Thyroid gland (tissue), 4 donors: ENCODE measurements around the gene CDH4. TPM values are rescaled to one million over a fixed set of nuclear protein-coding genes. Genes with fewer than 3 reads are reported as not detected.

Experiments
- DNase-seq, 2 donors: peaks; one replicate each; pipeline ENCODE4 v3.0.0-alpha.2; 2019
- H3K27ac ChIP-seq, 3 donors: fragments of 200-600 bp; sonication (generic); 1 replicate in 2 of 3; 2 replicates in 1 of 3; pipeline ENCODE4 v1.5.1; 2016 to 2019; ENCODE audit warnings: mild to moderate bottlenecking in 1 of 3, moderate library complexity in 1 of 3
- H3K27me3 ChIP-seq: fragments of 200-600 bp; sonication (generic); one replicate; pipeline ENCODE4 v1.5.1; 2019
- H3K36me3 ChIP-seq, 2 donors: fragments of 200-600 bp; sonication (generic); one replicate each; pipeline ENCODE4 v1.5.1; 2016 to 2019
- H3K4me1 ChIP-seq, 2 donors: fragments of 200-600 bp; sonication (generic); one replicate each; pipeline ENCODE4 v1.5.1; 2017 to 2019
- H3K4me3 ChIP-seq, 3 donors: fragments of 200-600 bp; sonication (generic); replicated peaks in 1 of 3; 1 replicate in 2 of 3; 2 replicates in 1 of 3; pipeline ENCODE4 v1.5.1; 2016; ENCODE audit warnings: mild to moderate bottlenecking in 1 of 3
- H3K9me3 ChIP-seq: fragments of 200-600 bp; sonication (generic); one replicate; pipeline ENCODE4 v1.5.1; 2017
- POLR2A ChIP-seq, 2 donors: fragments of 450-650 bp; IDR thresholded peaks; one replicate each; pipeline ENCODE4 v1.6.1; 2017; ENCODE audit warnings: antibody characterized with exemption in 2 of 2, mild to moderate bottlenecking in 2 of 2, moderate library complexity in 1 of 2
- WGBS, 2 donors: methylation state at CpG; one replicate each; pipeline ENCODE4 v1.1.5; 2017; 5-methylcytosine and 5-hydroxymethylcytosine counted together
- intact Hi-C: fragments of 100-400 bp; cut with DNase I; formaldehyde crosslinking; loops from one replicate; pipeline ENCODE4 v1.15.1; 2023
- total RNA-seq, 4 donors: library from RNA; depleted of rRNA; stranded (reverse); fragments of >200 nt; gene quantifications; one replicate each; pipeline ENCODE4 v1.2.3, GENCODE V29; 2016
- TF ChIP-seq, protein P1 (sequence below), 6 experiments: fragments of 200-600 bp in 3 of 6; fragments of 450-650 bp in 3 of 6; sonication (generic) in 3 of 6; IDR thresholded peaks; one replicate each; pipeline ENCODE4 v1.5.1; 2016 to 2019; ENCODE audit warnings: antibody characterized with exemption in 6 of 6, mild to moderate bottlenecking in 2 of 6, inconsistent platforms in 1 of 6, moderate library complexity in 1 of 6

The CDH4 gene
- total RNA-seq, 4 donors from 2014 or later = 0.22 to 0.29 (median 0.29) TPM; not detected in 1

DNA sequence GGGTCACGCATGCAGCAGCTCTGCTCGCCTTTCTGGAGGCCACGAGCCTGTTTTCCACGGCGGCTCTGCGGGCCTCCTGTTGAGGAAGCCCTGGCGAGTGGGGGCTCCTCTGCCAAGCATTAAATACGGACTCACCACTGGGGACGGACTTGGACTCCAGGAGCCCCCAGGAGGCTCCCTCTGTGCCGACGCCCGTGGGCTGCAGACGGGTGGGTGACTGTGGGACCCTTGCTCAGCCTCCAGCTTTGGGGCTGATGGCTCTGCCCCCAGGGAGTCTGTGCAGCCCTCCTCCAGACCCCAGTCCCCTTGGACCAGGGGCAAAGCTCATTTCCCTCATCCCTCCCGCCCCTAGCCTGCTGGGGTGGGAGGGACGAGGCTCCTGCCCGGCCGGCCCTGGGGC, 577.5 kb downstream of the CDH4 start:
- Histone ChIP-seq H3K27me3 (no peaks in the 10 kb centered on the region), H3K36me3 (no peaks in the 10 kb centered on the region), H3K4me1 (no peaks in the 10 kb centered on the region), H3K9me3 (no peaks in the 10 kb centered on the region), H3K4me3 (no peak overlapping the region), H3K27ac (no peak overlapping the region)
- 84 to 86% methylated on average over 12 to 17 of the region's 17 CpGs for WGBS, 2 donors
- no peak for TF ChIP-seq POLR2A (IDR thresholded peaks at IDR 0.05)
- TF ChIP-seq, protein P1, sequence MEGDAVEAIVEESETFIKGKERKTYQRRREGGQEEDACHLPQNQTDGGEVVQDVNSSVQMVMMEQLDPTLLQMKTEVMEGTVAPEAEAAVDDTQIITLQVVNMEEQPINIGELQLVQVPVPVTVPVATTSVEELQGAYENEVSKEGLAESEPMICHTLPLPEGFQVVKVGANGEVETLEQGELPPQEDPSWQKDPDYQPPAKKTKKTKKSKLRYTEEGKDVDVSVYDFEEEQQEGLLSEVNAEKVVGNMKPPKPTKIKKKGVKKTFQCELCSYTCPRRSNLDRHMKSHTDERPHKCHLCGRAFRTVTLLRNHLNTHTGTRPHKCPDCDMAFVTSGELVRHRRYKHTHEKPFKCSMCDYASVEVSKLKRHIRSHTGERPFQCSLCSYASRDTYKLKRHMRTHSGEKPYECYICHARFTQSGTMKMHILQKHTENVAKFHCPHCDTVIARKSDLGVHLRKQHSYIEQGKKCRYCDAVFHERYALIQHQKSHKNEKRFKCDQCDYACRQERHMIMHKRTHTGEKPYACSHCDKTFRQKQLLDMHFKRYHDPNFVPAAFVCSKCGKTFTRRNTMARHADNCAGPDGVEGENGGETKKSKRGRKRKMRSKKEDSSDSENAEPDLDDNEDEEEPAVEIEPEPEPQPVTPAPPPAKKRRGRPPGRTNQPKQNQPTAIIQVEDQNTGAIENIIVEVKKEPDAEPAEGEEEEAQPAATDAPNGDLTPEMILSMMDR (IDR thresholded peaks at IDR 0.05) = no peak
- no peak for DNase-seq
- intact Hi-C loops = no loop called here

GRCh38 chr20:61830241-61830930, 578.3 kb downstream of the CDH4 start:
- Histone ChIP-seq H3K4me1 (no peaks in the 10 kb centered on the region), H3K4me3 (no peak overlapping the region), H3K36me3 (no peaks in the 10 kb centered on the region), H3K9me3 (no peaks in the 10 kb centered on the region), H3K27me3 (no peaks in the 10 kb centered on the region), H3K27ac (no peak overlapping the region)
- DNase-seq = no peak
- intact Hi-C loops = no loop called here
- TF ChIP-seq, protein P1 (IDR thresholded peaks at IDR 0.05) = no peak
- TF ChIP-seq POLR2A (IDR thresholded peaks at IDR 0.05) = no peak
- 85 to 89% methylated on average over 25 to 27 of the region's 30 CpGs for WGBS, 2 donors

- H3K4me1 ChIP-seq = no peaks in the 10 kb centered on the region
- no peak for DNase-seq
- H3K36me3 ChIP-seq = no peaks in the 10 kb centered on the region
- TF ChIP-seq, protein P1 (IDR thresholded peaks at IDR 0.05) = no peak
- TF ChIP-seq POLR2A (IDR thresholded peaks at IDR 0.05) = no peak
- H3K27me3 ChIP-seq = no peaks in the 10 kb centered on the region
- no peak overlapping the region for H3K4me3 ChIP-seq
- no peaks in the 10 kb centered on the region for H3K9me3 ChIP-seq
- H3K27ac ChIP-seq = no peak overlapping the region
- WGBS, 2 donors = 70 to 74% methylated on average over 8 of the region's 8 CpGs
- intact Hi-C loops = no loop called here
Observed at GRCh38 chr20:61830991-61831390, 578.9 kb downstream of the CDH4 start.

DNA sequence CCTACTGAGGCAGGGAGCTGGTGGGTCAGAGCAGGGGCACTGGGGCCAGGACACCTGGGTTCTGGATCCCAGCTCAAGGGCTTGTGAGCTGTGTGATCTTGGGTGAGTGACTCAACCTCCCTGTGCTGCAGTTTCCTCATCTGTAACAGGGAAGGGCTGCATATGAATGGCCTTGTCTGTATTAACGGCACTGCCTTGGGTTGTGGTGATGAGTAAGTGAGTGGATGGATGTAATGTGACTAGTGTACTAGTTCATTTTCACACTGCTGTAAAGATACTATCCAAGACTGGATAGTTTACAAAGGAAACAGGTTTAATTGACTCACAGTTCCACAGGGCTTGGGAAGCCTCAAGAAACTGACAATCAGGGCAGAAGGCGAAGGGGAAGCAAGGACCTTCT, 580.1 kb downstream of the CDH4 start:
- TF ChIP-seq POLR2A (IDR thresholded peaks at IDR 0.05) = no peak
- TF ChIP-seq, protein P1 (IDR thresholded peaks at IDR 0.05) = no peak
- intact Hi-C loops = no loop called here
- Histone ChIP-seq H3K27ac (no peak overlapping the region), H3K9me3 (no peaks in the 10 kb centered on the region), H3K36me3 (no peaks in the 10 kb centered on the region), H3K4me3 (no peak overlapping the region), H3K4me1 (no peaks in the 10 kb centered on the region), H3K27me3 (no peaks in the 10 kb centered on the region)
- DNase-seq = no peak
- 75 to 83% methylated on average over 2 of the region's 2 CpGs for WGBS, 2 donors

DNA sequence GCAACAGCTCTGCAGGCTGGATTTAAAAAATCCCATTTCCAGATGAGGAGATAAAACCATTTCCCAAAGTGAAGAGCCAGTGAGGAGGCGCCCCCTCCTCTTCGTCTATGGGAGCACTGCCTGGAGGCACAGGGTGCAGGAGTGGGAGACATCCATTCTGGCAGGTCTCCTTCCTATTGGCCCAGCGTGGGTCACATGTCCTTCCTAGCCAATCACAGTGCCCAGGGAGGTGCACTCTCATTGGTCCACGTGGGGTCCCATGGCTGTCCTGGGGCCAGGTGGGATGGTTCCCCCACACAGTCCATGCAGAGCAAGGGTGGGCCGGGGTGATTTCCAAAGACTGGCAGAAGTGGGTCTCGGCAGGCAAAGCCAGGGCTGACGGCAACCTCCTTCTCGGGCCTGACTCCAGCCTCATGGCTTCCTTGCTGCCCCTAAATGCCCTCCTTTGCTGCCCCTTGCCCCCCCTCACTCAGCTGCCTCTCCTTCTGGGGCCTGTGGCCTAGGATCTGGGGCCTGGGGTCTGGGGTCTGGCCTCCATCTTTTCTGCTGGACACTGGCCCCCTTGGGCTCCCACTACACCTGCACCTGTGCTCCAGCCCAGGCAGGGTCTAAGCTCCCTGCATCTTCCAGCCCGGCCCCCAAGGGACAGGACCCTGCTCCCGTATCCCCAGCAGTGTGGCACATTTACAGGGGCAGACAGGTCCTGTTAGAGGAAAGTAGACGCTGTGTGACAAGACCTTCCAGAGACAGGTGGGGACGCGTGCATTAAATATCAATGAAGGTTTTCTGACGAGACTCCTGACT, 581.9 kb downstream of the CDH4 start:
- intact Hi-C loops = no loop called here
- Histone ChIP-seq H3K27me3 (no peaks in the 10 kb centered on the region), H3K4me1 (no peaks in the 10 kb centered on the region), H3K9me3 (no peaks in the 10 kb centered on the region), H3K27ac (no peak overlapping the region), H3K36me3 (no peaks in the 10 kb centered on the region), H3K4me3 (no peak overlapping the region)
- 78 to 82% methylated on average over 14 of the region's 14 CpGs for WGBS, 2 donors
- DNase-seq = no peak
- TF ChIP-seq POLR2A (IDR thresholded peaks at IDR 0.05) = no peak
- TF ChIP-seq, protein P1 (IDR thresholded peaks at IDR 0.05) = no peak
